Esophagus (tissue), 2 donors: ENCODE measurements around the gene LTBP2. TPM values are rescaled to one million over a fixed set of nuclear protein-coding genes. Genes with fewer than 3 reads are reported as not detected.

Experiments
- H3K27ac ChIP-seq, 2 donors: one replicate each; pipeline ENCODE4 v1.5.1; 2013; ENCODE audit warnings: low read depth in 2 of 2, mild to moderate bottlenecking in 2 of 2, inconsistent platforms in 1 of 2, low read length in 1 of 2, moderate library complexity in 1 of 2
- H3K27me3 ChIP-seq, 2 donors: one replicate each; pipeline ENCODE4 v1.6.1; 2013; ENCODE audit warnings: low read length in 2 of 2, control low read depth in 1 of 2, mild to moderate bottlenecking in 1 of 2; ENCODE audit not compliant: insufficient read depth in 2 of 2, control insufficient read depth in 1 of 2
- H3K36me3 ChIP-seq, 2 donors: one replicate each; pipeline ENCODE4 v1.6.1; 2013; ENCODE audit warnings: low read length in 1 of 2; ENCODE audit not compliant: control insufficient read depth in 2 of 2, insufficient read depth in 2 of 2
- H3K4me1 ChIP-seq, 2 donors: one replicate each; pipeline ENCODE4 v1.6.1; 2013; ENCODE audit warnings: low read length in 1 of 2; ENCODE audit not compliant: control insufficient read depth in 2 of 2, insufficient read depth in 2 of 2
- H3K4me3 ChIP-seq, 2 donors: one replicate each; pipeline ENCODE4 v1.5.1; 2013; ENCODE audit warnings: low read length in 2 of 2, mild to moderate bottlenecking in 2 of 2, low read depth in 1 of 2, moderate library complexity in 1 of 2
- H3K9me3 ChIP-seq, 2 donors: one replicate each; pipeline ENCODE4 v1.6.1; 2013; ENCODE audit warnings: mild to moderate bottlenecking in 2 of 2, low read depth in 1 of 2, low read length in 1 of 2, moderate library complexity in 1 of 2; ENCODE audit not compliant: control insufficient read depth in 2 of 2, insufficient read depth in 1 of 2
- WGBS, 2 donors: extraction: QIAGEN DNeasy Blood & Tissue Kit; methylation state at CpG; one replicate each; pipeline ENCODE4 v1.1.7; 2013; 5-methylcytosine and 5-hydroxymethylcytosine counted together
- polyA plus RNA-seq, 2 donors: library from polyadenylated mRNA; stranded (reverse); fragments of 200-250 nt; gene quantifications; one replicate each; pipeline ENCODE4 v1.2.3, GENCODE V29; 2013
- donor health status: healthy with polysubstance abuse.
- donor health status: Bipolar disorder and iron deficiency.

The LTBP2 gene
- polyA plus RNA-seq, 2 donors = 4.7 to 5.5 TPM

DNA sequence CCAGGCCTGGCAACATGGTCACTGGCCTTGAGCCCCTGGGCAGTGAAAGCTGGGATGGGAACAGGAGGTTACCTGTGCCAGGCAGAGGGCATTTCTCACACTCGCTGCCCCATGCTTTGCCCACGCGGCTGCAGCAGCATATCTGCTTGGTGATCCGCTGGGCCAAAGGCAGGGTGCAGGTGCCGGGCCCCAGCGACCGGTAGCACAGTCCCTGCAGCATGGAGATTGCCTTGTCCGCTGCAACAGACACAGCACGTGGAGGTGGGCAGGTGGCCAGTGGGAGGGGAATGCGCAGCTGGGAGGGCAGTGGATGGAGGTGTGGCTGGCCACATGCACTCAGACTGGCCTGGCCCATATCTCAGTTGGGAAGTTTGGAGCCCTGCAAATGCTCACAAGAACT, 83.2 kb downstream of the LTBP2 start:
- H3K36me3 ChIP-seq = peaks cover 0 to 7% of the 10 kb centered on the region in 2 donors
- H3K9me3 ChIP-seq = no peaks in the 10 kb centered on the region
- H3K4me1 ChIP-seq = peaks cover 3 to 6% of the 10 kb centered on the region in 2 donors
- 88 to 90% methylated on average over 10 of the region's 10 CpGs for WGBS, 2 donors
- H3K27me3 ChIP-seq = no peaks in the 10 kb centered on the region
- H3K27ac ChIP-seq = no peak overlapping the region
- H3K4me3 ChIP-seq = no peak overlapping the region

DNA sequence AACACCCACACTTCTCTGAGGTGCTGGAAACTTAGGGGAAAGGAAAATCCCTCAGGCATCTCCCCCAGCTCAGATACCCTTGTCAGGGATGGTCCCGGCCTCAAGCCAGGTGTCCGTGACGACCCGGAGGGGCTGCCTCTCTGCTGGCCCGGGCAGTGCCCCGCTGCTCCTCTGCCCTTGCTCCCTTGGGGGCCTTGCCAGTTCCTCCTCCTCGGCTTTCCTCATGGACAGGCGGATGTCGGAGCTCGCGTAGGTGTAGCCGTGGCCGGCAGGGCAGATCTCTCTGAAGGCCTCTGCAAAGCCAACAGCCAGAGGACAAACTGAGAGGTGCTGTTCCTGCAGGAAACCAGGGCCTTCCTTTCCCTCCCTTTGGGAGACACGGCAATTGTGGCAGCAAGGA, 83.6 kb downstream of the LTBP2 start:
- Histone ChIP-seq H3K36me3 (peaks cover 0 to 7% of the 10 kb centered on the region in 2 donors), H3K4me1 (peaks cover 3 to 6% of the 10 kb centered on the region in 2 donors), H3K4me3 (no peak overlapping the region), H3K27me3 (no peaks in the 10 kb centered on the region), H3K27ac (no peak overlapping the region), H3K9me3 (no peaks in the 10 kb centered on the region)
- WGBS, 2 donors = 86 to 90% methylated on average over 13 to 14 of the region's 14 CpGs

DNA sequence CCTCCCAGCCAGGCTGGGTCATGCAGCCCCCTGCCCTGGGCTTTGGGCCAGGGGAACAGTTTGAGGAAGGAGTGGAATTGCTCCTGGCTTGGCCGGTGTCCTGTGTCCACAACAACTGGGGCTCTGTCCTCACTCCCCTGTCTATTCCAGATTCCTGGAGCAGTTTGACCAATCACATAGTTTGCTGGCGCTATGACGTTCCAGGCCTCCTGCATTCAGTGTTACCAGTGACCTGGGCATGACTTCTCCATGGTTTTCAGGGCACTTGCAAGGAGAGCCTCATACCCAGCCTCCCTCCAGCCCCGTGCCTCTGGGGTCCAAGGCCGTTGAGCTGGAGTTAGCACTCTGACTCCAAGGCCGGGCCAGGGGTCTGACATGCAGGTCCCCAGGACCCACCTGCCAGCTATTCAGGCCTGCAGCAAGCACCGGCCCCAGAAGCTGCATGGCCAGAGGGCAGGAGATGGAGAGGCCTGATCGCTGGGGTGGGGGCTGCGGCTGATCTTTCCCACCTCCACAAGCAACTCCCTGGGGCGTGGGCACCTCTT, 84.2 kb downstream of the LTBP2 start:
- H3K27ac ChIP-seq = no peak overlapping the region
- peaks cover 3 to 6% of the 10 kb centered on the region in 2 donors for H3K4me1 ChIP-seq
- no peak overlapping the region for H3K4me3 ChIP-seq
- no peaks in the 10 kb centered on the region for H3K27me3 ChIP-seq
- H3K9me3 ChIP-seq = no peaks in the 10 kb centered on the region
- 83 to 86% methylated on average over 10 of the region's 10 CpGs for WGBS, 2 donors
- H3K36me3 ChIP-seq = peaks cover 0 to 7% of the 10 kb centered on the region in 2 donors

DNA sequence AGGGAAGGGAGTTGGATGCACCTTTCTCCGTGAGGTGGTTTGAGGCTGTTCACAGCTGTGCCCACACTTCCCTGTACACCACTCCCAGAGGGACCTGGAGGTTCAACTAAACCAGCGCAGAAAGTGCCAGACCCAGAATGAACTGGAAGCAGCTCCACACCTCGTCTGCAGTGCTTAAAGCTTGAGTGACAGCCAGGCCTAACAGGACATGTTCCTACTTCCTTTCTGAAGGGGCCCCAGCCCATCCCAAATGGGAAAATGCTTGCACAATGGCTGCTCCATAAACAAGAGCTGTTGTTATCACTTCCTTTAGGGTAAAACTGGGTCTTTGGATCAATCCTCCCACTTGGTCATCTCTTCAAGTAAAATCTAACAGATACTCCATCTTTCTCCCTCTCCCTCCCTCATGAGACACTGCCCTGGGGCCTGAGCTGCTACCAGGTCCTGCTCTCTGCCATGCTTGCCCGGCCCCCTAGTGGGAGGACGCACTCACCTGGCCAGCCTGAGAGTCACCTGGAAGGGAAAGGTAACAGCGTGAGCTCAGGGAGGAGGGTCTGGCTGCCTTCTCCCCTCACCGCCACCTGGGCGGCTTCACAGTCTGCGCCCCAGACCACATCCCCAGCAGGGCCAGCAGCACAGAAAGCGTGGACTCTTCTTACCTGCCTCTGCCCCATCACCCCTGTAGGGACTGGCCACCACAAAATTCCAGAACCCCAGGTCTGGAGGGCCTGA, 85.0 kb downstream of the LTBP2 start:
- Histone ChIP-seq H3K27ac (no peak overlapping the region), H3K9me3 (no peaks in the 10 kb centered on the region), H3K27me3 (no peaks in the 10 kb centered on the region), H3K4me1 (peaks cover 3 to 4% of the 10 kb centered on the region in 2 donors), H3K4me3 (no peak overlapping the region), H3K36me3 (peaks cover 0 to 5% of the 10 kb centered on the region in 2 donors)
- WGBS, 2 donors = 79 to 84% methylated on average over 10 of the region's 10 CpGs

DNA sequence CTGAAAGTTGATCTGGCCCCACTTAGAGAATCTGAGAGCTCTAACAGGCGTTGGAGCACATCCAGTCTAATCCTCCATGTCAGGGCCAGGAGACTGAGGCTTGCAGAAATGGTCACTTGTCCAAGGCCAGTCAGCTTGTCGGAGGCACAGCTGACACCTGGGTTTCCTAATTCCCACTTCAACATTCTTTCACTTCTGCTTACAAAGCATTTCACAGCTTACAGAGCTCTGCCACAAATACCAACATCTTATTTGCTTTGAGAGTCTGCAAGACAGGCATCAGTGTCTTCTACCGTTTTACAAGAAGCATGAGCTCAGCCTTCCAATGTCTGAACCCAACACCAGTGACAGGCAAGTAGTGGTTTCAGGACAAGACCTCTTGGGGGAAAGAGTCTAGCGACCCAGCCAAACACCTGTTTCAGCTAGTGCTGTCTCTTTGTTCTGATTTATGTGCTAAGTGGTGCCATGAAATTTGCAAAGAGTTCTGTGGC, 86.6 kb downstream of the LTBP2 start:
- Histone ChIP-seq H3K4me1 (no peaks in the 10 kb centered on the region), H3K36me3 (peaks cover 0 to 8% of the 10 kb centered on the region in 2 donors), H3K9me3 (no peaks in the 10 kb centered on the region), H3K27me3 (no peaks in the 10 kb centered on the region), H3K4me3 (no peak overlapping the region), H3K27ac (no peak overlapping the region)
- WGBS, 2 donors = 49 to 57% methylated on average over 4 of the region's 4 CpGs

DNA sequence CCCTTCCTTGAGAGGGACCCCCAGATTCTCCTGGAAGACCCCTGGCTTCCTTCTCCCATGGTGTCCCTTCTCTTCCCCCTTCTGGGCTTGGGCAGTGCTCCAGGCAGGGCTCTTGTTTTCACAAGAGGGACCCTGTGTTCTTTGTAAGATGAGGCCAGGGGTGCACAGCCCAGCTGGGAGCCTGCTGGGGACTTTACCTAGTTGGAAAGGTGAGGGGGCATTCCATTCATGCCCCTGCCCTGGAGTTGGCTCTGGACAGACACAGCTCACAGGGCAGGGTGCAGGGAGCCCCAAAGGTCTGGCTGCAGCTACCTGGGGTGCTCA, 87.3 kb downstream of the LTBP2 start:
- H3K4me1 ChIP-seq = no peaks in the 10 kb centered on the region
- no peak overlapping the region for H3K27ac ChIP-seq
- no peaks in the 10 kb centered on the region for H3K27me3 ChIP-seq
- H3K36me3 ChIP-seq = peaks cover 0 to 8% of the 10 kb centered on the region in 2 donors
- no peak overlapping the region for H3K4me3 ChIP-seq
- no peaks in the 10 kb centered on the region for H3K9me3 ChIP-seq

DNA sequence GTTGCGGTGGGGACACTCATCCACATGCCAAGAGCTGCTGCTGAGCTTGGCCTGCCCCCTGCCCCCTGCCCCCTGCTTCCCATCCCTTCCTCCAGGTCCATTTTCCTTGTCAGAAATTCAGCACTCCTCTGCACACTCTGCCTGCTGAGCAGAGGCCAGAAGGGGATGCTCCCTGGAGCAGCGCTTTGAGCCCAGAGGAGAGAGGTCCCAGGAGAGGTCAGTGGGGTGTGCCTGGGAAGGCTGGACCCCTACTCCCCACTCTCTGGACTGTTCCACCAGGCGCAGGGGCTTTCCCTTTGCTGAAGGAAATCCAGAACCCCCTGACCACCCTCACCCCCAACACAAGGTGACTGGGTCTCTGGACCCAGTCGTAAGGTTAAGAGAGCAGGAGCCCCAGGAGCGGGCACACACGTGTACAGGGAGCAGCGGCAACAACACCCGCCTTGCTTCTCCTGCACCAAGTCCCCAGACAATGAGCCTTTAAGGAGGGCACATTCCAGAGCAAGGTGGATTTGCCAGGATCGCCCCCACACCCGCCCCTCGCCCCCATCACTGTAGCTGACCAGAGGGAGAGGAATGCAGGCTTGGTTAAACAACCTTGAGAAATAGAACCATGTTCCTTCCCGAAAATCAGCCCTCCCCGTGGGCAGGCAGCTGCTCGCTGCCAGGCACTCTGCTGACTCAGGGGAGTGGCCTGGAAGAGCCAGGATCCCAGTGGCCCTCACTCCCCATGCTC, 87.8 kb downstream of the LTBP2 start:
- Histone ChIP-seq H3K4me3 (no peak overlapping the region), H3K36me3 (peaks cover 0 to 8% of the 10 kb centered on the region in 2 donors), H3K9me3 (no peaks in the 10 kb centered on the region), H3K27me3 (no peaks in the 10 kb centered on the region), H3K27ac (no peak overlapping the region), H3K4me1 (no peaks in the 10 kb centered on the region)
- WGBS, 2 donors = 73 to 83% methylated on average over 14 of the region's 14 CpGs

DNA sequence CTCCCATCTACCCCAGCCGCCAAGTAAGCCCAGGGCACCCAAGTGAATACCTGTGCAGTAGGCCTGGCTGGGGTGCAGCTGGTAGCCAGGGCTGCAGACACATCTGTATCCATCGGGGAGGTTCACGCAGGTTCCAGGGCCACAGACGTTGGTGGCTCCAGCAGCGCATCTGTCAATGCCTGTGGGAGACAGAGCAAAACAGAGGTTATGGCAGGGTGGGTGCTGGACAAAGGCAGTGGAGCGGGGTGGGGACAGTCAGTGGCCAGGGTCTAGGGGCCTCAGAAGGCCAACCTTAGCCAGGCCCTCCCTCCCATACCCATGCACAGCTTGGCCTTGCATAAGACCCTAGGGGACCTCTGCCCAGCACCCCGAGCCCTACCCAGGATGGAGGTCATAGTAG, 89.3 kb downstream of the LTBP2 start:
- H3K9me3 ChIP-seq = no peaks in the 10 kb centered on the region
- peaks cover 0 to 3% of the 10 kb centered on the region in 2 donors for H3K36me3 ChIP-seq
- H3K27ac ChIP-seq = no peak overlapping the region
- H3K27me3 ChIP-seq = no peaks in the 10 kb centered on the region
- no peak overlapping the region for H3K4me3 ChIP-seq
- no peaks in the 10 kb centered on the region for H3K4me1 ChIP-seq
- WGBS, 2 donors = 90 to 94% methylated on average over 7 of the region's 7 CpGs

DNA sequence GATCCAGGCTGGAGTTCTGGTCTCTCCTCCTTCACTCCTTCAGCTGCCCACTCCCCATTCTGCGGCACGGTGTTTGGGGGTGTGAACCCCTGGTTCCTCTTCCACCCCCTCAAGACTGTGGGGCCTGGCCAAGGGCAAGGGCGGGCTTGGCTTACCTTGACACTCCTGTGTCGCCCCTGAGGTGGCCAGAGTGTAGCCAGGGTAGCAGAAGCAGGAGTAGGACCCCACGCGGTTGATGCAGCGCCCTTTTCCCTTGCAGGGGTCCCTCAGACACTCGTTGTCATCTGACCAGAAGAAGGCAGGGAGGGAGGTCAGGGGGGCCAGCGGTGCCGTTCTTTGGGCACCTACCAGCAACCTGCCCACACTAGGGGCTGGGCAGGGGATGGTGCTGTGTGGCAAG, 90.3 kb downstream of the LTBP2 start:
- H3K4me3 ChIP-seq = no peak overlapping the region
- H3K27me3 ChIP-seq = no peaks in the 10 kb centered on the region
- WGBS, 2 donors = 85 to 90% methylated on average over 10 of the region's 10 CpGs
- no peaks in the 10 kb centered on the region for H3K9me3 ChIP-seq
- H3K36me3 ChIP-seq = peaks cover 0 to 3% of the 10 kb centered on the region in 2 donors
- H3K4me1 ChIP-seq = no peaks in the 10 kb centered on the region
- no peak overlapping the region for H3K27ac ChIP-seq
